Omental fat pad (tissue), 4 donors: ENCODE results near the gene NXNL1. TPM values are rescaled to one million over a fixed set of nuclear protein-coding genes. Genes with fewer than 3 reads are reported as not detected.

Experiments used
- ATAC-seq: fragments of 150-250 bp; one replicate; pipeline ENCODE4 v1.9.1; 2016; ENCODE audit warnings: mild to moderate bottlenecking, moderate library complexity; ENCODE audit not compliant: low FRiP score
- DNase-seq: peaks from one replicate; pipeline ENCODE4 v3.0.0-alpha.2; 2019; ENCODE audit warnings: low spot score
- total RNA-seq, 4 donors: library from RNA; depleted of rRNA; stranded (reverse); fragments of >200 nt; gene quantifications; one replicate each; pipeline ENCODE4 v1.1.0, GENCODE V29; 2016
- TF ChIP-seq, protein P1 (sequence below), 3 donors: fragments of 450-650 bp; IDR thresholded peaks; one replicate each; pipeline ENCODE4 v1.5.1; 2016 to 2017; ENCODE audit warnings: antibody characterized with exemption in 3 of 3, mild to moderate bottlenecking in 3 of 3, moderate library complexity in 2 of 3

The NXNL1 gene
- total RNA-seq, 4 donors from 2014 or later = not detected

GRCh38 chr19:17441241-17442021 lies 19.3 kb downstream of the NXNL1 start:
- no peak for ATAC-seq
- TF ChIP-seq, protein P1, sequence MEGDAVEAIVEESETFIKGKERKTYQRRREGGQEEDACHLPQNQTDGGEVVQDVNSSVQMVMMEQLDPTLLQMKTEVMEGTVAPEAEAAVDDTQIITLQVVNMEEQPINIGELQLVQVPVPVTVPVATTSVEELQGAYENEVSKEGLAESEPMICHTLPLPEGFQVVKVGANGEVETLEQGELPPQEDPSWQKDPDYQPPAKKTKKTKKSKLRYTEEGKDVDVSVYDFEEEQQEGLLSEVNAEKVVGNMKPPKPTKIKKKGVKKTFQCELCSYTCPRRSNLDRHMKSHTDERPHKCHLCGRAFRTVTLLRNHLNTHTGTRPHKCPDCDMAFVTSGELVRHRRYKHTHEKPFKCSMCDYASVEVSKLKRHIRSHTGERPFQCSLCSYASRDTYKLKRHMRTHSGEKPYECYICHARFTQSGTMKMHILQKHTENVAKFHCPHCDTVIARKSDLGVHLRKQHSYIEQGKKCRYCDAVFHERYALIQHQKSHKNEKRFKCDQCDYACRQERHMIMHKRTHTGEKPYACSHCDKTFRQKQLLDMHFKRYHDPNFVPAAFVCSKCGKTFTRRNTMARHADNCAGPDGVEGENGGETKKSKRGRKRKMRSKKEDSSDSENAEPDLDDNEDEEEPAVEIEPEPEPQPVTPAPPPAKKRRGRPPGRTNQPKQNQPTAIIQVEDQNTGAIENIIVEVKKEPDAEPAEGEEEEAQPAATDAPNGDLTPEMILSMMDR (IDR thresholded peaks at IDR 0.05) = no peak

GRCh38 chr19:17436874-17437267 lies 23.9 kb downstream of the NXNL1 start:
- DNase-seq (no peak), ATAC-seq (no peak)
- TF ChIP-seq, protein P1 (IDR thresholded peaks at IDR 0.05) = no peak

More at GRCh38 chr19:17441241-17442021, 19.3 kb downstream of the NXNL1 start:
- DNase-seq = no peak

- no peak for ATAC-seq
- no peak for DNase-seq
- TF ChIP-seq, protein P1 (IDR thresholded peaks at IDR 0.05) = no peak
Measured at GRCh38 chr19:17436094-17436873, 24.4 kb downstream of the NXNL1 start.

- TF ChIP-seq, protein P1 (IDR thresholded peaks at IDR 0.05) = no peak
- DNase-seq (no peak), ATAC-seq (no peak)
Measured at GRCh38 chr19:17435218-17435617, 25.5 kb downstream of the NXNL1 start.

GRCh38 chr19:17431417-17431816 lies 29.3 kb downstream of the NXNL1 start:
- ATAC-seq (no peak), DNase-seq (no peak)
- TF ChIP-seq, protein P1 (IDR thresholded peaks at IDR 0.05) = no peak

DNA sequence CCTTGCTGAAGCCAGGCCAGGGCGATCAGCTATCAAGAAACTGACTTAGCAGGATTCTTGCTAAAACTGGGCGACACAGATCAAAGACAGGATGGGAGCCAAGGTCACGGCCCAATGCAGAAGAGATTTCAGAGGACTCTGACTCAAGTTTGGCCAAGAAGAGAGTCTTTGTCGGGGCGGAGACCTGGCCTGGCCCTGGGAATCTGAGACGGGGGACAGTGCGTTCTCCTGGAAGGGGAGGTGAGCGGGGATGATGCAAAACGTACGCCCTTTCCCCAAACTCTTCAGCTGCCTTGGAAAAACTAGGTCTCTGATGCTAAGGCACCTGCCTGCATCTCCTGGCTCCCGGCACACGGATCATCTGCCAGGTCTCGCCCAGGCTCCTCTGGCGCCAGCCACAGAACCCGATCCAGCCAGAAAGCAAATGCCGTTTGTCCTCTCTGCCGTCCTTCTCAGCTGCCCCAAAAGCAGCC lies 31.0 kb downstream of the NXNL1 start:
- ATAC-seq (no peak), DNase-seq (no peak)
- TF ChIP-seq, protein P1 (IDR thresholded peaks at IDR 0.05) = no peak
